Fibroblast of villous mesenchyme (primary cell): Measurements from ENCODE around the gene ZNF483. TPM values are rescaled to one million over a fixed set of nuclear protein-coding genes. Genes with fewer than 3 reads are reported as not detected.
"Not testable (repeated sequence)": the region's sequence is repeated elsewhere in the genome, so short reads cannot be mapped to it uniquely, and the experiment has no call there.

Experiments
- DNase-seq: peaks from one replicate; pipeline ENCODE4 v3.0.0-alpha.2; 2010; ENCODE audit warnings: low read depth
- H3K4me3 ChIP-seq: 2 replicates; pipeline ENCODE4 v1.5.1; 2011; ENCODE audit warnings: low read depth, mild to moderate bottlenecking, low read length
- total RNA-seq: library from RNA; depleted of rRNA; stranded (reverse); fragments of >200 nt; gene quantifications from 2 replicates; pipeline ENCODE4 v1.2.3, GENCODE V29; 2012
- TF ChIP-seq, protein P1 (sequence below): IDR thresholded peaks from 2 replicates; pipeline ENCODE4 v1.5.1; 2012; ENCODE audit warnings: low read depth, mild to moderate bottlenecking, low read length; ENCODE audit not compliant: insufficient read depth

ZNF483 gene
- total RNA-seq, 1 donor = 5.6 TPM

GRCh38 chr9:111483858-111484571 lies 41.0 kb upstream of the ZNF483 start, which contains the start of gene ECPAS:
Gene ECPAS (minus strand): TSS chr9:111484383. CDS start chr9:111472918, 11,465 bp downstream.
- TF ChIP-seq, protein P1, sequence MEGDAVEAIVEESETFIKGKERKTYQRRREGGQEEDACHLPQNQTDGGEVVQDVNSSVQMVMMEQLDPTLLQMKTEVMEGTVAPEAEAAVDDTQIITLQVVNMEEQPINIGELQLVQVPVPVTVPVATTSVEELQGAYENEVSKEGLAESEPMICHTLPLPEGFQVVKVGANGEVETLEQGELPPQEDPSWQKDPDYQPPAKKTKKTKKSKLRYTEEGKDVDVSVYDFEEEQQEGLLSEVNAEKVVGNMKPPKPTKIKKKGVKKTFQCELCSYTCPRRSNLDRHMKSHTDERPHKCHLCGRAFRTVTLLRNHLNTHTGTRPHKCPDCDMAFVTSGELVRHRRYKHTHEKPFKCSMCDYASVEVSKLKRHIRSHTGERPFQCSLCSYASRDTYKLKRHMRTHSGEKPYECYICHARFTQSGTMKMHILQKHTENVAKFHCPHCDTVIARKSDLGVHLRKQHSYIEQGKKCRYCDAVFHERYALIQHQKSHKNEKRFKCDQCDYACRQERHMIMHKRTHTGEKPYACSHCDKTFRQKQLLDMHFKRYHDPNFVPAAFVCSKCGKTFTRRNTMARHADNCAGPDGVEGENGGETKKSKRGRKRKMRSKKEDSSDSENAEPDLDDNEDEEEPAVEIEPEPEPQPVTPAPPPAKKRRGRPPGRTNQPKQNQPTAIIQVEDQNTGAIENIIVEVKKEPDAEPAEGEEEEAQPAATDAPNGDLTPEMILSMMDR = no peak
- DNase-seq = peak; percentile 88
- H3K4me3 ChIP-seq = peak within 1 kb of the TSS; percentile 89

DNA sequence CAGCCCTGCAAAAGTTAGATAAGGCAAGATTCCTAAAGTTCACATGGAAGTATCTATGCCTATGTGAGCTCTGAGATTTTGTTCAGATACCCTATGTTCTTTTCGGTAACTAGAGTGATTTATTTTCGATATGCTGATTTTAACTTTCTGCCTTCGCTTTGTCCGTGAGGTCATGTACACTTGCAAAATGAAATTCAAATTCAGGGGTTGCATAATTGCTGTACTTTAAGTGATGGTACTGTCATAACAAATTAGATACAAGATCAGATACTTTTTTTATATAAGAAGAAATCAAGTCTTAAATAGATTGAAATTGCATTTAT lies 40.4 kb upstream of the ZNF483 start:
- peak; percentile 68 for DNase-seq
- TF ChIP-seq, protein P1 = no peak
- H3K4me3 ChIP-seq = peak overlapping the region; percentile 89

DNA sequence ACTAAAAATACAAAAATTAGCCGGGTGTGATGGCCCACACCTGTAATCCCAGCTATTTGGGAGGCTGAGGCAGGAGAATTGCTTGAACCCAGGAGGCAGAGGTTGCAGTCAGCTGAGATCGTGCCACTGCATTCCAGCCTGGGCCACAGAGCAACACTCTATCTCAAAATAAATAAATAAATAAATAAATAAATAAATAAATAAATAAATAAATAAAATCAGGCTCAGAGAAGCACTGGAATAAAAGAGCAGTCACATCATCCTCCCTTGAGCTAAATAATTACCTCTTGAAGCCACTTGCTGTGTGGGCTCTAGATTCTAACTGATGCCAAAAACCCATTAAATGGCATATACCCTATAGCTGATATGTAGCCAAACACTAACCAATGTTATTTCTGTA lies 27.8 kb upstream of the ZNF483 start:
- not testable (repeated sequence) for H3K4me3 ChIP-seq, DNase-seq

- H3K4me3 ChIP-seq = no peak overlapping the region
- TF ChIP-seq, protein P1 = no peak
- DNase-seq = no peak
Observed at GRCh38 chr9:111501005-111501562, 23.9 kb upstream of the ZNF483 start.

GRCh38 chr9:111501648-111502047 lies 23.3 kb upstream of the ZNF483 start:
- TF ChIP-seq, protein P1 = no peak
- H3K4me3 ChIP-seq = no peak overlapping the region
- DNase-seq = no peak

DNA sequence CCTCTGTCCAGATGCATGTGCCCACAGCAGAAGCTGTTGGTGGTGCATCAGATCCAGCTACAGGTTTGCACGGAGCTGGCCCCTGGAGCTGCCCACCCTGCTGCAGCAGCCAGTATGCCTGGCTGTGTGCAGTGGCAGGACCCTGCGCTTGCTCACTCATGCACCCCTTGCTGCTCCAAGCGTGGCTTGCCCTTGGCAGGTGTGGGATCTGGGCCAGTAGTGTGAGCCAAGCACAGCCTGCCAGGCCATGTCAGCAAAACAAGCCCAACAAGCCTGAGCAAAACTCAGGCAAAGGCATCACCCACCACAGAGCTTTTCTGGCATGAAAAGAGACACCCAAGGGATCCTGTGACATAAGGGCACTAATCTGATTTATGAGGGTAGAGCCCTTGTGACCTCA lies 22.5 kb upstream of the ZNF483 start:
- H3K4me3 ChIP-seq = no peak overlapping the region
- no peak for DNase-seq
- TF ChIP-seq, protein P1 = no peak

DNA sequence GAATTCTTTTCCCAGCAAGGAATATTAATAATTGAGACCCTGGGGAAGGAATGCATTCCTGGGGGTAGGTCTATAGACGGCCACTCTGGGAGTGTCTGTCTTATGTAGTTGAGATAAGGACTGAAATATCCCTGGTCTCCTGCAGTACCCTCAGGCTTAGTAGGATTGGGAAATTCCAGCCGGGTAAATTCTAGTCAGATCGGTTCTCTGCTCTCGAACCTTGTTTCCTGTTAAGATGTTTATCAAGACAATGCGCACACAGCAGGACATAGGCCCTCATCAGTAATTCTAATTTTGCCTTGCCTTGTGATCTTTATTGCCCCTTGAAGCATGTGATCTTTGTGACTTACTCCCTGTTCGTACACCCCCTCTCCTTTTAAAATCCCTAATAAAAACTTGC lies 13.4 kb upstream of the ZNF483 start:
- H3K4me3 ChIP-seq, DNase-seq: not testable (repeated sequence)

DNA sequence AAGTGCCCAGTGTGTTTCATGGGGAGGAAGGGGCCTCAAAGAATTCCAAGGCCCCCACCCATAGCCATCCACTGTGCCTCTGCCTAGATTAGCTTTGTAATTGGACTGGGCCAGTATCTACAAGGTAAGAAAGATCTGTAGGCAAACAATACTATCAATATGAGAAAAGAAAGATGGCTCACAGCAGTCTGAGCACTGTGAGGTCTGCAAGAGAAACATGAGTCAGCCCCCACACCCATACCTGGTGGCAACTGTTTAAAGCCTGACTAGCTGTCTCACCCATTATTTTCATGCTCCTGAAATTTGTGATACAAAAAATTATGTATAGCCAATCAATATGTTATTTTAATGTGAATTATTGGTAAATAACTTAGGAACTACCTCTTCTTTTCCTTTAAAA lies 10.0 kb upstream of the ZNF483 start:
- TF ChIP-seq, protein P1 = no peak
- no peak for DNase-seq

More for the DNA sequence above, 10.0 kb upstream of the ZNF483 start:
- no peak overlapping the region for H3K4me3 ChIP-seq
